Panc1 (cell line): ENCODE measurements around the gene GBF1. TPM values are rescaled to one million over a fixed set of nuclear protein-coding genes. Genes with fewer than 3 reads are reported as not detected.

Experiments
- ATAC-seq: fragments of 200-7000 bp; cut with Tn5 transposase; 2 replicates; pipeline ENCODE4 v1.9.1; 2020; ENCODE audit warnings: mild to moderate bottlenecking, moderate library complexity
- BruUV-seq: library from RNA; stranded (reverse); fragments of 400-500 nt; replicated peaks from 2 replicates; lab custom pipeline; 2021; lab: Mats Ljungman, UMichigan
- CTCF ChIA-PET: fragments of 300-600 bp; sonication (Branson Sonifier 250); formaldehyde crosslinking; loops from one replicate; lab custom pipeline; 2022; ENCODE audit warnings: antibody characterized with exemption; lab: Charles Lee
- POLR2A ChIA-PET: fragments of 300-600 bp; sonication (Branson Sonifier 250); formaldehyde crosslinking; loops from one replicate; lab custom pipeline; 2022; ENCODE audit warnings: antibody characterized with exemption; lab: Charles Lee
- DNase-seq: peaks from one replicate; pipeline ENCODE4 v3.0.0-alpha.2; 2010; ENCODE audit warnings: low read depth, low spot score
- H3K27ac ChIP-seq: 2 replicates; pipeline ENCODE4 v1.5.1; 2011; ENCODE audit warnings: mild to moderate bottlenecking, low read length, inconsistent platforms
- H3K27me3 ChIP-seq: fragments of 200-500 bp; sonication (Bioruptor generic); 2 replicates; pipeline ENCODE4 v1.6.0; 2014; ENCODE audit warnings: low read length, inconsistent platforms; ENCODE audit not compliant: control insufficient read depth, insufficient read depth
- H3K36me3 ChIP-seq: fragments of 200-500 bp; sonication (Bioruptor generic); 2 replicates; pipeline ENCODE4 v1.5.1; 2014; ENCODE audit warnings: inconsistent platforms, mild to moderate bottlenecking, low read length, moderate library complexity; ENCODE audit not compliant: control insufficient read depth, insufficient read depth
- H3K4me1 ChIP-seq: 2 replicates; pipeline ENCODE4 v1.5.1; 2011; ENCODE audit warnings: inconsistent platforms, mild to moderate bottlenecking, low read length, moderate library complexity; ENCODE audit not compliant: control insufficient read depth, insufficient read depth
- H3K4me3 ChIP-seq, 2 experiments: 2 replicates each; pipeline ENCODE4 v1.5.1; 2011 to 2012; ENCODE audit warnings: low read depth in 2 of 2, low read length in 2 of 2, mild to moderate bottlenecking in 2 of 2, inconsistent platforms in 1 of 2, moderate library complexity in 1 of 2
- H3K9me3 ChIP-seq: fragments of 200-500 bp; sonication (Bioruptor generic); 2 replicates; pipeline ENCODE4 v1.5.1; 2014; ENCODE audit warnings: low read depth, mild to moderate bottlenecking, inconsistent platforms, low read length, moderate library complexity; ENCODE audit not compliant: control insufficient read depth, insufficient read depth
- CTCF ChIP-seq: fragments of 450-650 bp; IDR thresholded peaks from 2 replicates; pipeline ENCODE4 v1.5.1; 2017; ENCODE audit warnings: mild to moderate bottlenecking
- POLR2AphosphoS5 ChIP-seq: IDR thresholded peaks from 2 replicates; pipeline ENCODE4 v1.6.1; 2012; ENCODE audit warnings: mild to moderate bottlenecking, low read depth, low read length, moderate library complexity
- SIN3A ChIP-seq: IDR thresholded peaks from 2 replicates; pipeline ENCODE4 v1.6.1; 2012; ENCODE audit warnings: low read depth, mild to moderate bottlenecking, low read length, moderate library complexity, borderline replicate concordance; ENCODE audit not compliant: insufficient read depth
- TCF7L2 ChIP-seq: IDR thresholded peaks from 2 replicates; pipeline ENCODE4 v1.6.1; 2011; ENCODE audit warnings: mild to moderate bottlenecking, low read depth, low read length, inconsistent platforms
- in situ Hi-C: cut with HindIII; loops from 2 replicates; pipeline ENCODE4 v1.10.0; 2016; ENCODE audit warnings: low sequenced_read_pairs, low pct_unique_long_range_greater_than_20kb
- intact Hi-C: fragments of 100-400 bp; cut with micrococcal nuclease; formaldehyde crosslinking; loops from one replicate; pipeline ENCODE4 v1.10.0; 2022; ENCODE audit not compliant: unreplicated experiment
- total RNA-seq: library from RNA; stranded (reverse); gene quantifications from one replicate; pipeline ENCODE4 v1.2.1, GENCODE V29; 2021; ENCODE audit not compliant: unreplicated experiment
- TF ChIP-seq, protein P1 (sequence below), 2 experiments: IDR thresholded peaks; 2 replicates each; pipeline ENCODE4 v1.6.1; 2011 to 2012; ENCODE audit warnings: low read depth in 2 of 2, control low read depth in 1 of 2, low read length in 1 of 2, mild to moderate bottlenecking in 1 of 2, moderate library complexity in 1 of 2; ENCODE audit not compliant: insufficient read depth in 1 of 2

The GBF1 gene
- total RNA-seq, 1 experiment from 2014 or later = 65.0 TPM

DNA sequence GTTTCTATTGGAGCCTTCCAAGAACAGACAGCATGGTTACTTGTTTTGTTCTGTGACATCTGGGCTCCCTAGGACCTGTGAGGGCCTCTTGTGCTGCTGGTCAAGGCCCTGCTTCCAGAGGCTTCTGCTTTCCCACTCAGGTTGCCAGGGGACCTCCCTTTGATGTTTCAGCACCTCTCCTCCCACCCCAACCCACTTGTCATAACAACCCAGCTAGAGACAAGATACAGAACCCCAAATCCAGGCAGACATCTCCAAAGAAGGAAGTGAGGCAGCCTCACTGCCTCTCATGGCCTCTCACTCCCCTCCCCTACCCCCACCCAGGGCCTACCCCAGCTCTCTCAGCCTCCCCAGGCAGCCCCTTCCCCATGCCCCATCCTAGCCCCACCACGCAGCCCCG, 161.5 kb downstream of the GBF1 start:
- H3K4me1 ChIP-seq = peaks cover 16% of the 10 kb centered on the region
- no peaks in the 10 kb centered on the region for H3K9me3 ChIP-seq
- DNase-seq (no peak), ATAC-seq (no peak)
- ChIA-PET CTCF (interaction anchor here (0.5 to 0.6 kb wide), 3 partner anchors 12 to 22 kb away, joined by 4 to 9 read pairs (median 4); partner anchors contain the start of gene PSD), POLR2A (interaction anchor here (0.6 kb wide), 1 partner anchor 14 kb away, joined by 3 read pairs; the partner anchor contains the start of gene FBXL15)
- TF ChIP-seq TCF7L2 (no peak), CTCF (no peak), SIN3A (no peak), POLR2AphosphoS5 (no peak)
- TF ChIP-seq, protein P1, sequence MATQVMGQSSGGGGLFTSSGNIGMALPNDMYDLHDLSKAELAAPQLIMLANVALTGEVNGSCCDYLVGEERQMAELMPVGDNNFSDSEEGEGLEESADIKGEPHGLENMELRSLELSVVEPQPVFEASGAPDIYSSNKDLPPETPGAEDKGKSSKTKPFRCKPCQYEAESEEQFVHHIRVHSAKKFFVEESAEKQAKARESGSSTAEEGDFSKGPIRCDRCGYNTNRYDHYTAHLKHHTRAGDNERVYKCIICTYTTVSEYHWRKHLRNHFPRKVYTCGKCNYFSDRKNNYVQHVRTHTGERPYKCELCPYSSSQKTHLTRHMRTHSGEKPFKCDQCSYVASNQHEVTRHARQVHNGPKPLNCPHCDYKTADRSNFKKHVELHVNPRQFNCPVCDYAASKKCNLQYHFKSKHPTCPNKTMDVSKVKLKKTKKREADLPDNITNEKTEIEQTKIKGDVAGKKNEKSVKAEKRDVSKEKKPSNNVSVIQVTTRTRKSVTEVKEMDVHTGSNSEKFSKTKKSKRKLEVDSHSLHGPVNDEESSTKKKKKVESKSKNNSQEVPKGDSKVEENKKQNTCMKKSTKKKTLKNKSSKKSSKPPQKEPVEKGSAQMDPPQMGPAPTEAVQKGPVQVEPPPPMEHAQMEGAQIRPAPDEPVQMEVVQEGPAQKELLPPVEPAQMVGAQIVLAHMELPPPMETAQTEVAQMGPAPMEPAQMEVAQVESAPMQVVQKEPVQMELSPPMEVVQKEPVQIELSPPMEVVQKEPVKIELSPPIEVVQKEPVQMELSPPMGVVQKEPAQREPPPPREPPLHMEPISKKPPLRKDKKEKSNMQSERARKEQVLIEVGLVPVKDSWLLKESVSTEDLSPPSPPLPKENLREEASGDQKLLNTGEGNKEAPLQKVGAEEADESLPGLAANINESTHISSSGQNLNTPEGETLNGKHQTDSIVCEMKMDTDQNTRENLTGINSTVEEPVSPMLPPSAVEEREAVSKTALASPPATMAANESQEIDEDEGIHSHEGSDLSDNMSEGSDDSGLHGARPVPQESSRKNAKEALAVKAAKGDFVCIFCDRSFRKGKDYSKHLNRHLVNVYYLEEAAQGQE (IDR thresholded peaks at IDR 0.05; ENCODE audit: insufficient read depth in 1 of 2, low read depth in 2 of 2, low read length in 1 of 2) = no peak
- in situ Hi-C loops = no loop called here
- intact Hi-C loops = no loop called here
- H3K27me3 ChIP-seq = 0 out of 2 replicates have a peak, but pooled peaks cover 2% of the 10 kb centered on the region
- no TSS peak for BruUV-seq
- H3K27ac ChIP-seq = no peak overlapping the region
- H3K4me3 ChIP-seq = no peak overlapping the region
- peaks cover 2% of the 10 kb centered on the region; the same call in 1 of the 2 replicates for H3K36me3 ChIP-seq

DNA sequence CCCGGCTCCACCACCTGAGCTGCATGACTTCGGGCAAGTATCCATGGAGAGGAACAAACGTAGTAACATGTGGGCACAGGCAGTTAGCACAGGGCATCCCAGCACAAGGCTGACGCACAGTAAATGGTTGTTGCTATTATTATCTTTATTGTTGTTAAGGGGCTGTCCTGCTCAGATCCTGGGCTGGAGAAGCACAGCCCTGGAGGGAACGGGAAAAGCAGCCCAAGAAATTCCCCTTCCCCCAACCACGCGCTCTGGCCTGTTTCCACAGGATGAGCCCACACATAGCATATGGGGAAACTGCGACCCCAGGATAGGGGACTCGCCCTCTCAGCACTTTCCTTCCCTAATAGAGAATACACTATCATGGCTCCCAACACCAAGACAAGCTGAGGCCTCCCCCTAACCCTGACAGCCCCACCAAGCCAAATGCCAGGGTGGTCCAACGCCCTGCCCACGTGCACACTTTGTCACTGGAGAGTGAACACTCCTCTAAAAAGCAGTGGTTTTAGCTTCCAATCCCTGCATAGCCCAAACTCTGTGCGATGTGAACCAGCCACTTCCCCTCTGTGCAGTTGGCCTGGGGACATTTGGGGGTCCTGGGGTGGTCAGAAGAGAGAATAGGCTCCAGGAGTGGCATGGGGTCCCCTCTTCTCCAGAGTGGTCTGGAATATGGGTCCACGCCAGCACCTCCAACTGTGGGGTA, 162.2 kb downstream of the GBF1 start:
- intact Hi-C loops (no loop called here), in situ Hi-C loops (no loop called here)
- no TSS peak for BruUV-seq
- Histone ChIP-seq H3K4me3 (no peak overlapping the region), H3K36me3 (no peaks in the 10 kb centered on the region; the same call in 1 of the 2 replicates), H3K4me1 (peaks cover 8% of the 10 kb centered on the region), H3K27me3 (0 out of 2 replicates have a peak, but pooled peaks cover 2% of the 10 kb centered on the region), H3K9me3 (no peaks in the 10 kb centered on the region), H3K27ac (no peak overlapping the region)
- ATAC-seq = no peak
- TF ChIP-seq CTCF = no peak
- TF ChIP-seq, protein P1 (IDR thresholded peaks at IDR 0.05; ENCODE audit: insufficient read depth in 1 of 2, low read depth in 2 of 2, low read length in 1 of 2) = no peak
- no peak for TF ChIP-seq TCF7L2
- no peak for TF ChIP-seq POLR2AphosphoS5
- no peak for TF ChIP-seq SIN3A
- no peak for DNase-seq
- POLR2A ChIA-PET = no interaction called here
- CTCF ChIA-PET = interaction anchor here (0.6 kb wide), 1 partner anchor 23 kb away, joined by 9 read pairs; no protein-coding TSS in a partner anchor
